Measurements from ENCODE around the gene RAB15.

The RAB15 gene

DNA sequence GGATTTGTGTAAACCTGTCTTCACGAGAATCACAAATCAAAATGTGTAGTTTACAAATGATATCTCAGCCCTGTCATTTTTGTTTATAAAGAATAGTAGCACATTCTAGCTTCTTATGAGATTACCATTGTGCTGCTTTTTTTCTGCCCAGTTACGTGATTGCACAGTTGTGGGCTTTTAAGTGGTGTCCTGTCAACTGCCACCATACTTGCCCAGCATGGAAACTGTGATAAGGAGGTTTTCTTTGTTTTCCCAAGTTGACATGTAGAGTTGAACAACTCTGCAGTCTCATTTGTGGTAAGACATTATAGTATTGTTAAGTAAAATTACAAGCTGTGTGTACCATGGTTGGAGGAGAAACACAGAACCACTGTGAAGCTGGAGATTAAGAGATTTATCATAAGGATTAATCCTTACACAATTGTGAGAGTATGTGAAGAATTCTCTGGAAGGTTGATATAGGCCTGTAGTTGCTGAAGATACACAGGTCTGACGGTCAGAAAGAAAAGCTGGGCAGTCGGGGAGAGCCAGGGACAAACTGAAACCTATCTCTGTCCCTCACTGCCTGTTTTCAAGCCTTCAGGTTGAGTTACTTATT is 45.6 kb downstream of the RAB15 start:
- H3K27me3 ChIP-seq = no peaks in the 10 kb centered on the region
- TF ChIP-seq, protein P1, sequence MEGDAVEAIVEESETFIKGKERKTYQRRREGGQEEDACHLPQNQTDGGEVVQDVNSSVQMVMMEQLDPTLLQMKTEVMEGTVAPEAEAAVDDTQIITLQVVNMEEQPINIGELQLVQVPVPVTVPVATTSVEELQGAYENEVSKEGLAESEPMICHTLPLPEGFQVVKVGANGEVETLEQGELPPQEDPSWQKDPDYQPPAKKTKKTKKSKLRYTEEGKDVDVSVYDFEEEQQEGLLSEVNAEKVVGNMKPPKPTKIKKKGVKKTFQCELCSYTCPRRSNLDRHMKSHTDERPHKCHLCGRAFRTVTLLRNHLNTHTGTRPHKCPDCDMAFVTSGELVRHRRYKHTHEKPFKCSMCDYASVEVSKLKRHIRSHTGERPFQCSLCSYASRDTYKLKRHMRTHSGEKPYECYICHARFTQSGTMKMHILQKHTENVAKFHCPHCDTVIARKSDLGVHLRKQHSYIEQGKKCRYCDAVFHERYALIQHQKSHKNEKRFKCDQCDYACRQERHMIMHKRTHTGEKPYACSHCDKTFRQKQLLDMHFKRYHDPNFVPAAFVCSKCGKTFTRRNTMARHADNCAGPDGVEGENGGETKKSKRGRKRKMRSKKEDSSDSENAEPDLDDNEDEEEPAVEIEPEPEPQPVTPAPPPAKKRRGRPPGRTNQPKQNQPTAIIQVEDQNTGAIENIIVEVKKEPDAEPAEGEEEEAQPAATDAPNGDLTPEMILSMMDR (IDR thresholded peaks at IDR 0.05; ENCODE audit: low read depth, low read length) = no peak
- no peak overlapping the region for H3K4me3 ChIP-seq (ENCODE audit: low read depth, low read length)
- H3K36me3 ChIP-seq = peaks cover 35% of the 10 kb centered on the region
- H3K4me1 ChIP-seq = no peaks in the 10 kb centered on the region
- no peaks in the 10 kb centered on the region for H3K9me3 ChIP-seq
- no peak for DNase-seq

DNA sequence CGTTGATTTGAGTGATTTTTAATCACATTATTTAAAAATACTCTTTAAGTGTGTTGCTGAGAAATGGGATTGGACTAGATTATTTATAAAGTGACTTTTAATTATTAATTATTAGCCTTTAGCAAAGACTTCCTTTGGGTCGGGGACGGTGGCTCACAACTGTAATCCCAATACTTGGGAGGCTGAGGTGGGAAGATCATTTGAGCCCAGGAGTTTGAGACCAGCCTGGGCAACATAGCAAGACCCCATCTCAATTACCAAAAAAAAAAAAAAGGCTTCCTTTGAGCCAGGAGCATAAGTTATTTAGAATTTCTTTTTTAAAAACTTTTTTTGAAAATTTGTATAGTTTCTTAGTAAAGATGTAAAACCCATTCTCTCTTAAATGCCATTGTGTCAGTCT is 49.1 kb downstream of the RAB15 start:
- H3K4me3 ChIP-seq (ENCODE audit: low read depth, low read length) = no peak overlapping the region
- no peaks in the 10 kb centered on the region for H3K4me1 ChIP-seq
- TF ChIP-seq, protein P1 (IDR thresholded peaks at IDR 0.05; ENCODE audit: low read depth, low read length) = no peak
- DNase-seq = no peak
- no peaks in the 10 kb centered on the region for H3K9me3 ChIP-seq
- no peaks in the 10 kb centered on the region for H3K27me3 ChIP-seq
- peaks cover 16% of the 10 kb centered on the region for H3K36me3 ChIP-seq

DNA sequence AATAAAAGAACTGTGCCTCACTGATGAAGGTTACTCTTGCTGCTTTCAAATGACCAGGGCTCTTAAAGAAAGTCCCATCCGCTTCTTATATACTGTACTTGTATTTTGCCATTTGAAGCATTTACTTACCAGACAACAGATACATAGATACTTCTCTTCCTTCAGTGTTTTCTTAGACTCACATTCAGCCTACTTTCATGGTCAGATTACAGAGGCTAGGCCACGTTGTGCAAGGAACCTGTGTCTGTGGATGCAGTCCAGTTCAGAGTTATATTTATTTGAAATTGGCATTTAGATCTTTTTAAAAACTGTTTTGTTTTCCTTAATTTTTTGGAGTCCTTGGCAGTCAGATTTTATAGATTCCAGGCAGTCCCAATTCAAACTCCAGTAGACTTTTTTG is 51.7 kb downstream of the RAB15 start:
- H3K27me3 ChIP-seq = no peaks in the 10 kb centered on the region
- no peak for DNase-seq
- H3K36me3 ChIP-seq = peaks cover 13% of the 10 kb centered on the region
- no peak overlapping the region for H3K4me3 ChIP-seq (ENCODE audit: low read depth, low read length)
- no peaks in the 10 kb centered on the region for H3K4me1 ChIP-seq
- TF ChIP-seq, protein P1 (IDR thresholded peaks at IDR 0.05; ENCODE audit: low read depth, low read length) = no peak
- no peaks in the 10 kb centered on the region for H3K9me3 ChIP-seq

DNA sequence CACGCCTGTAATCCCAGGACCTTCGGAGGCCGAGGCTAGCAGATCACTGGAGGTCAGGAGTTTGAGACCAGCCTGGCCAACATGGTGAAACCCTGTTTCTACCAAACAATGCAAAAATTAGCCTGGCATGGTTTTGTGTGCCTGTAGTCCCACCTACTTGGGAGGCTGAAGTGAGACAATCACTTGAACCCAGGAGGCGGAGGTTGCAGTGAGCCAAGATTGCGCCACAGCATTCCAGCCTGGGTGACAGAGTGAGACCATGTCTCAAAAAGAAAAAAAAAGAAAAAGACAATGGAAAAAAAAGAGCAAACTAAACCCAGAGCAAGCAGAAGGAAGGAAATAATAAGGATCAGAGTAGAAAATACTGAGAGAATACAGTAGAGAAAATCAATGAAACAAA is 52.5 kb downstream of the RAB15 start:
- H3K36me3 ChIP-seq = peaks cover 8% of the 10 kb centered on the region
- H3K9me3 ChIP-seq = no peaks in the 10 kb centered on the region
- TF ChIP-seq, protein P1 (IDR thresholded peaks at IDR 0.05; ENCODE audit: low read depth, low read length) = no peak
- H3K4me3 ChIP-seq (ENCODE audit: low read depth, low read length) = no peak overlapping the region
- DNase-seq = no peak
- peaks cover 3% of the 10 kb centered on the region; the same call in 1 of the 2 replicates for H3K4me1 ChIP-seq
- no peaks in the 10 kb centered on the region for H3K27me3 ChIP-seq

DNA sequence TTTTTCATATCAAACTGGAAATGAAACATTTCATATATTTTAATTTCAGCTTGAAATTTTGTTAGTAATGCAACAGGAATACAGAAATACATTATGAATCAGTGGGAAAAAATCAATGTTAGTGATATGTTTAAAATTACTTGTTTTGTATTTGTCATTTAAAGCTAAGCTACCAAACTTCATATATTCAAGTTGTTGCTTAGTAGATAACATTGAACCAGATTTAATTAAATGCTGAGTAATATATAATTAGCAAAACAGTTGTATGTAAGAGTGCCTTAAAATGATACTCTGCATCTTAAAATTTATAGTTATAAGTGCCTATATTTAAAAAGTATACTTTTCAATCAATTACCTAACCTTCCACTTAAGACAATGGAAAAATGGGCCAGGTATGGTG is 52.9 kb downstream of the RAB15 start:
- DNase-seq = no peak
- peaks cover 3% of the 10 kb centered on the region; the same call in 1 of the 2 replicates for H3K4me1 ChIP-seq
- H3K9me3 ChIP-seq = no peaks in the 10 kb centered on the region
- no peak overlapping the region for H3K4me3 ChIP-seq (ENCODE audit: low read depth, low read length)
- H3K36me3 ChIP-seq = peaks cover 4% of the 10 kb centered on the region; the same call in 1 of the 2 replicates
- H3K27me3 ChIP-seq = no peaks in the 10 kb centered on the region
- TF ChIP-seq, protein P1 (IDR thresholded peaks at IDR 0.05; ENCODE audit: low read depth, low read length) = no peak

DNA sequence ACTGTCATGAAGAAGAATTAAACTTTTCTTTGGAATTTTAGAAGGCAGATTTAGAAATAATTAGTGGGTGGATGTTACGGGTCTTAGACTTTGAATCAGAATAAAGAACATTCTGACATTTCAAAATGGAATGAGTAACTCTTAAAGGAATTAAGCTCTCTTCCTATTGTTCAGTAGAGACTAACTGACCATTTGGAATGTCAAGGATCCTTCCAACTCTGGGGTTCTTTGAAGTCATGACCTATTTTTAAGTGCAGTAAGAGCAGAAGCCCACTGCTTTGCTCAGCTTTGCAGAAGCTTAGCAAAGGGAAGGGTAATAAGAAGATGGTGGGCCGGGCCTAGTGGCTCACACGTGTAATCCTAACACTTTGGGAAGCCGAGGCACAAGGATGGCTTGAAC is 53.9 kb downstream of the RAB15 start:
- TF ChIP-seq, protein P1 (IDR thresholded peaks at IDR 0.05; ENCODE audit: low read depth, low read length) = no peak
- Histone ChIP-seq H3K4me1 (peaks cover 3% of the 10 kb centered on the region; the same call in 1 of the 2 replicates), H3K27me3 (no peaks in the 10 kb centered on the region), H3K36me3 (no peaks in the 10 kb centered on the region), H3K4me3 (ENCODE audit: low read depth, low read length) (no peak overlapping the region), H3K9me3 (no peaks in the 10 kb centered on the region)
- DNase-seq = no peak

All from BE2C (cell line).